Ectodermal cell (in vitro differentiated cells): Measurements from ENCODE around the gene LMTK3.

Experiments used
- H3K27ac ChIP-seq: 2 replicates; pipeline ENCODE4 v1.7.0; 2013; ENCODE audit warnings: mild to moderate bottlenecking, low read depth, low read length; ENCODE audit not compliant: insufficient read depth, poor library complexity, severe bottlenecking
- H3K27me3 ChIP-seq: 2 replicates; pipeline ENCODE4 v1.7.0; 2013; ENCODE audit warnings: mild to moderate bottlenecking, low read length; ENCODE audit not compliant: insufficient read depth, control insufficient read depth, poor library complexity, severe bottlenecking
- H3K36me3 ChIP-seq: one replicate; pipeline ENCODE4 v1.7.0; 2013; ENCODE audit warnings: low read length; ENCODE audit not compliant: control insufficient read depth, insufficient read depth
- H3K4me1 ChIP-seq: one replicate; pipeline ENCODE4 v1.7.0; 2013; ENCODE audit warnings: low read length; ENCODE audit not compliant: control insufficient read depth, insufficient read depth
- H3K4me3 ChIP-seq: 2 replicates; pipeline ENCODE4 v1.7.0; 2013; ENCODE audit warnings: low read depth, low read length, control low read depth; ENCODE audit not compliant: insufficient read depth
- H3K9me3 ChIP-seq: 2 replicates; pipeline ENCODE4 v1.7.0; 2013; ENCODE audit warnings: mild to moderate bottlenecking, low read length, moderate library complexity; ENCODE audit not compliant: control insufficient read depth
- WGBS, 2 experiments: methylation state at CpG; one replicate each; pipeline ENCODE4 v1.1.7; 2013; ENCODE audit warnings: missing lambda C conversion rate in 2 of 2; 5-methylcytosine and 5-hydroxymethylcytosine counted together

LMTK3 gene

GRCh38 chr19:48478339-48479256 is 33.0 kb downstream of the LMTK3 start:
- Histone ChIP-seq H3K27me3 (no peaks in the 10 kb centered on the region), H3K4me3 (no peak overlapping the region), H3K36me3 (peaks cover 50% of the 10 kb centered on the region), H3K9me3 (no peaks in the 10 kb centered on the region), H3K4me1 (no peaks in the 10 kb centered on the region), H3K27ac (no peak overlapping the region)
- 92 to 93% methylated on average over 29 of the region's 29 CpGs for WGBS, 2 experiments

GRCh38 chr19:48477698-48478338 is 33.8 kb downstream of the LMTK3 start:
- Histone ChIP-seq H3K4me3 (no peak overlapping the region), H3K36me3 (peaks cover 58% of the 10 kb centered on the region)
- WGBS, 2 experiments = 93% methylated on average over 22 of the region's 22 CpGs

GRCh38 chr19:48477067-48477685 is 34.5 kb downstream of the LMTK3 start:
- Histone ChIP-seq H3K36me3 (peaks cover 61% of the 10 kb centered on the region), H3K4me3 (no peak overlapping the region), H3K27me3 (no peaks in the 10 kb centered on the region), H3K4me1 (no peaks in the 10 kb centered on the region), H3K27ac (no peak overlapping the region), H3K9me3 (no peaks in the 10 kb centered on the region)
- 87 to 90% methylated on average over 10 of the region's 10 CpGs for WGBS, 2 experiments

More at GRCh38 chr19:48477698-48478338, 33.8 kb downstream of the LMTK3 start:
- H3K9me3 ChIP-seq = no peaks in the 10 kb centered on the region
- H3K27ac ChIP-seq = no peak overlapping the region
- H3K27me3 ChIP-seq = no peaks in the 10 kb centered on the region
- H3K4me1 ChIP-seq = no peaks in the 10 kb centered on the region

DNA sequence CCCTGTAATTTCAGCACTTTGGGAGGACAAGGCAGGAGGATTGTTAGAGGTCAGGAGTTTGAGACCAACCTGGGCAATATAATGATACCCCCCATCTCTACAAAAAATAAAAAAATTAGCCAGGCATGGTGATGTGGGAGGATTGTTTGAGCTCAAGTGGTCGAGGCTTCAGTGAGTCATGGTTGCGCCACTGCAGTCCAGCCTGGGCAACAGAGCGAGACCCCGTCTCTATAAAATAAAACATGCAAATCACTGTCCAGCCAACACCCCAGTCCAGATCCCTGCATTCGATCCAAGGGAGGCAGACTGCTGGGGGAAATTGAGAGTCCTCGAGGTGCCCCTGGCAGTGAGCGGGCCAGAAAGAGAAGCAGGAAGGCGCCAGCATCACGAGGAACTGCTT is 35.5 kb downstream of the LMTK3 start:
- H3K27ac ChIP-seq = no peak overlapping the region
- 94 to 96% methylated on average over 9 of the region's 9 CpGs for WGBS, 2 experiments
- peaks cover 66% of the 10 kb centered on the region for H3K36me3 ChIP-seq
- no peaks in the 10 kb centered on the region for H3K9me3 ChIP-seq
- no peaks in the 10 kb centered on the region for H3K4me1 ChIP-seq
- H3K27me3 ChIP-seq = no peaks in the 10 kb centered on the region
- no peak overlapping the region for H3K4me3 ChIP-seq

DNA sequence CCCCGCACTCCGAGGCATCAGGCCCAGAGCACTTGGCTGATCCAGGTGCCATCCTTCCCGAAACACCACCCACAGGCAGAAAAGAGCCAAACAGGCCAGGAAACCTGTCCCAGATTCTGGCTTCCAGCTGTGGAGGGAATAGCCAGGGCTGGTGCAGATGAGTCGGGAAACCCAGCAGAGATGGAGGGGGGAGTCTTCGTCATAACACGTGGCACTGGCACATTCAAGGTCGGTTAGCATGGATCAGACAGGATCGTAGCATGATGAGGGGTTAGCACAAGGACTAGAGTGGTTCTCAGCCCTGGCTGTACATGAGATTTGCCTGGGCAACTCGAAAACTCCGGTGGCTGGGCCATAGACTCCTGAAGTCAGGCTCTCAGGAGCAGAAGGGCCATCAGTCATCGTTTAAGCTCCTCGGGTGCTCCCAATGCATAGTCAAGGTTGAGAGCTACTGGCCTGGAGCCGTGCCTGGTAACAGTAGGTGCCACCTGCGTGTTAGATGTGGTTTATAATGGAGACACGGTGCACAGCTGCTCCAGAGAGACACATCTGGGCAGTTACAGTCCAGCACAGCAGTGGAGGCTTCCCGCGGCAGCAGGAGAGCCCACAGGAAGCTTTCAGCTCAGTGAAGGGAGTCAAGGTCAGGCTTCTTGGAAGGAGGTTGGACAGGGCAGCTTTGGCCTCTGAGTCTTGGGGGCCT is 36.1 kb downstream of the LMTK3 start:
- Histone ChIP-seq H3K4me3 (no peak overlapping the region), H3K27ac (no peak overlapping the region), H3K9me3 (no peaks in the 10 kb centered on the region), H3K36me3 (peaks cover 71% of the 10 kb centered on the region), H3K27me3 (no peaks in the 10 kb centered on the region), H3K4me1 (no peaks in the 10 kb centered on the region)
- 96% methylated on average over 17 of the region's 17 CpGs for WGBS, 2 experiments

DNA sequence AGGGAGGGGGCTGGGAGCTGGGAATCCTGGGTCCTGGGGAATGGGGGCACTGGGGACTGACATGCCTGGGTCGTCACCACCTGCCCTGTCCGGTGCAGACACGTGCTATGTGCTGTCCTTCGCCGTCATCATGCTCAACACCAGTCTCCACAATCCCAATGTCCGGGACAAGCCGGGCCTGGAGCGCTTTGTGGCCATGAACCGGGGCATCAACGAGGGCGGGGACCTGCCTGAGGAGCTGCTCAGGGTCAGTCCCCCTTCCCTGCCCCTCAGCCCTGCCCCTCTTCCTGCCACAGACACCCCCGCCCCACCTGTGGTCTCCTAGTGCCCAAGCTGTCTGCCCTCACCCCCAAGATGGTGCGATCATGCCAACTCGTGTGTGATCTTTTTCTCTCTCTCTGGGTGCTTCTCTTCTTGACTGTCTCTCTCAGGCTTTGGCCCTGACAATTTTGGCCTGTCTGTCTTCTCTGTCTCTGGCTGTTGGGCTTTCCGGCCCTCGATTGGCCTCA is 37.5 kb downstream of the LMTK3 start:
- Histone ChIP-seq H3K4me1 (peaks cover 2% of the 10 kb centered on the region), H3K36me3 (peaks cover 64% of the 10 kb centered on the region), H3K4me3 (no peak overlapping the region), H3K27ac (no peak overlapping the region), H3K9me3 (no peaks in the 10 kb centered on the region), H3K27me3 (no peaks in the 10 kb centered on the region)
- WGBS, 2 experiments = 95 to 96% methylated on average over 16 of the region's 16 CpGs

GRCh38 chr19:48473161-48473966 is 38.3 kb downstream of the LMTK3 start:
- no peak overlapping the region for H3K4me3 ChIP-seq
- WGBS, 2 experiments = 94 to 95% methylated on average over 13 to 14 of the region's 14 CpGs
- H3K9me3 ChIP-seq = no peaks in the 10 kb centered on the region
- H3K36me3 ChIP-seq = peaks cover 63% of the 10 kb centered on the region
- H3K4me1 ChIP-seq = peaks cover 2% of the 10 kb centered on the region
- H3K27me3 ChIP-seq = no peaks in the 10 kb centered on the region
- no peak overlapping the region for H3K27ac ChIP-seq

GRCh38 chr19:48471836-48472235 is 39.8 kb downstream of the LMTK3 start:
- Histone ChIP-seq H3K4me3 (no peak overlapping the region), H3K4me1 (peaks cover 11% of the 10 kb centered on the region), H3K9me3 (no peaks in the 10 kb centered on the region), H3K27ac (no peak overlapping the region), H3K27me3 (no peaks in the 10 kb centered on the region), H3K36me3 (peaks cover 53% of the 10 kb centered on the region)
- WGBS, 2 experiments = 94 to 95% methylated on average over 4 of the region's 4 CpGs

DNA sequence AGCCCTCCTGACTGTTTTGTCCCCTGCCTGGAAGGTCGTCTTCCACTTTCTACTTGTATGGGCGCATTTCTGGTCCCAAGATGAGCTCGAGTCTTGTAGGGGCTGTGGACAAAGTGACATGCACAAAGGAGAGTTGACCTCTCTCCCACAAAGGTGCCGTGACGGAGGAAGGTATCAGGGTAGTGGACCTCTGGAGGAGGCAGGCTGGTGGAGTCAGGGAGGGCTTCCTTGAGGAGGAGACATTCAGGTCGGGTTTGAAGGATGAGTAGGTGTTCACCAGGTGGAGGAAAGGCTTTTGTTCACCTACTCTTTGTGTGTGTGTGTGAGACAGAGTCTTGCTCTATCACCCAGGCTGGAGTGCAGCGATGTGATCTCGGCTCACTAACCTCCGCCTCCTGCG is 40.8 kb downstream of the LMTK3 start:
- Histone ChIP-seq H3K4me3 (no peak overlapping the region), H3K27ac (no peak overlapping the region), H3K36me3 (peaks cover 45% of the 10 kb centered on the region), H3K27me3 (no peaks in the 10 kb centered on the region), H3K4me1 (peaks cover 11% of the 10 kb centered on the region), H3K9me3 (no peaks in the 10 kb centered on the region)
- WGBS, 2 experiments = 93 to 95% methylated on average over 10 of the region's 10 CpGs
